Measurements from ENCODE around the gene LMNA.

LMNA gene

DNA sequence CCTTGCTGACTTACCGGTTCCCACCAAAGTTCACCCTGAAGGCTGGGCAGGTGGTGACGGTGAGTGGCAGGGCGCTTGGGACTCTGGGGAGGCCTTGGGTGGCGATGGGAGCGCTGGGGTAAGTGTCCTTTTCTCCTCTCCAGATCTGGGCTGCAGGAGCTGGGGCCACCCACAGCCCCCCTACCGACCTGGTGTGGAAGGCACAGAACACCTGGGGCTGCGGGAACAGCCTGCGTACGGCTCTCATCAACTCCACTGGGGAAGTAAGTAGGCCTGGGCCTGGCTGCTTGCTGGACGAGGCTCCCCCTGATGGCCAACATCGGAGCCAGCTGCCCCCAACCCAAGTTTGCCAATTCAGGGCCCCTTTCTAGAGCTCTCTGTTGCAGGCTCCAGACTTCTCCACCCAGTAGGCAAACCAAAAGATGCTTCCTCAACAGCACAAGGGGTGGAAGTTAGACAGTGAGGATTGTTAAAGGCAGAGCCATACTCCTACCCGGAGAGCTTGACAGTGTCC is 22.5 kb downstream of the LMNA start:
- H3K27me3 ChIP-seq (ENCODE audit: insufficient read depth, low read length): no peaks in the 10 kb centered on the region
- H3K4me3 ChIP-seq (ENCODE audit: low read length): no peak overlapping the region
- no peaks in the 10 kb centered on the region for H3K9me3 ChIP-seq (ENCODE audit: low read length)
- no peak overlapping the region for H2AFZ ChIP-seq (ENCODE audit: low read depth, low read length)
- no peaks in the 10 kb centered on the region for H3K4me1 ChIP-seq (ENCODE audit: insufficient read depth, low read length)
- peaks cover 71% of the 10 kb centered on the region for H3K36me3 ChIP-seq (ENCODE audit: insufficient read depth, low read length)

DNA sequence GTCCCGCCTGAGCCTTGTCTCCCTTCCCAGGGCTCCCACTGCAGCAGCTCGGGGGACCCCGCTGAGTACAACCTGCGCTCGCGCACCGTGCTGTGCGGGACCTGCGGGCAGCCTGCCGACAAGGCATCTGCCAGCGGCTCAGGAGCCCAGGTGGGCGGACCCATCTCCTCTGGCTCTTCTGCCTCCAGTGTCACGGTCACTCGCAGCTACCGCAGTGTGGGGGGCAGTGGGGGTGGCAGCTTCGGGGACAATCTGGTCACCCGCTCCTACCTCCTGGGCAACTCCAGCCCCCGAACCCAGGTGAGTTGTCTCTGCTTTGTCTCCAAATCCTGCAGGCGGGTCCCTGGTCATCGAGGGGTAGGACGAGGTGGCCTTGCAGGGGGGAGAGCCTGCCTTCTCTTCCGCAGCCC is 24.0 kb downstream of the LMNA start:
- H3K27me3 ChIP-seq (ENCODE audit: insufficient read depth, low read length): no peaks in the 10 kb centered on the region
- no peaks in the 10 kb centered on the region for H3K4me1 ChIP-seq (ENCODE audit: insufficient read depth, low read length)
- H3K9me3 ChIP-seq (ENCODE audit: low read length): no peaks in the 10 kb centered on the region
- H3K36me3 ChIP-seq (ENCODE audit: insufficient read depth, low read length): peaks cover 64% of the 10 kb centered on the region
- H2AFZ ChIP-seq (ENCODE audit: low read depth, low read length): no peak overlapping the region
- H3K4me3 ChIP-seq (ENCODE audit: low read length): no peak overlapping the region

DNA sequence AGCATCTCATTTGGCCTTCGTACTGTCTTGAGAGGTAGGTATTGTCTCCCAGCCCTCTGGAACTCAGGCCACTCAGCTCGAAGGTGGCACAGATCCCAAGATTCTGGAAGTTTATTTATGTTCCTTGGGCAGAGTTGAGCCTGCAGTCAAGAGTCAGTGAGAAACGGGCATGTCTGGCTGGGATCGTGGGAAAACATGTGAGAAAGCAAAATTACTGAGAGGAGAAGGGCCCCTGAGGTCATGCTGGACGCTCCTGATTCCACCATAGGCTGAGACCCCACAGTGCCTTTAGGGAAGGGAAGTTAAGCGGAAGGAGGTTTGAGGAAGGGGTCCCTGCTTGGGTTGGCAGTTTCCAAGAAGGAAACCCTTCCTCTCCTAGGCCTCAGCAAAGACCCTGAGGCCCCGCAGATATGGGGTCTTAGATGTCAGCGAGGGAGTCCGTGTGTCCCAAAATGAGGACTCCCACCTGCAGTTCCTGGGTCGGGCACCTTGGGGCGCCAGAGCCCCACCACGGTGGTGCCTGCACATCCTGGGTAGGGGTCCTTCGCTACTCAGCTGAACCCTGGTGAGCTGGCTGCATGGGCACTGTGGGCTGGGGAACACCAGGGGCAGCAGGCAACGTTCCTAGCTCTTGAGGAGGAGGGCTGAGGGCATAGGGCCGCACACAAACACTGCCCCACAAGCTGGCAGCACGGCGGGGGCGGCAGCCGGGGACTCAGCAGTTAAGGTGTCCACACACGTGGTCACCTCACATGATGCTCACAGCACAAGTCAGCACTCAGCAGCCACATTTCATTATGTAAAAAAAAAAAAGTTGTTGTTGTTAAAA is 26.6 kb downstream of the LMNA start:
- no peaks in the 10 kb centered on the region for H3K27me3 ChIP-seq (ENCODE audit: insufficient read depth, low read length)
- H2AFZ ChIP-seq (ENCODE audit: low read depth, low read length): no peak overlapping the region
- H3K36me3 ChIP-seq (ENCODE audit: insufficient read depth, low read length): peaks cover 38% of the 10 kb centered on the region
- H3K4me1 ChIP-seq (ENCODE audit: insufficient read depth, low read length): peaks cover under 1% of the 10 kb centered on the region
- H3K9me3 ChIP-seq (ENCODE audit: low read length): no peaks in the 10 kb centered on the region
- no peak overlapping the region for H3K4me3 ChIP-seq (ENCODE audit: low read length)

GRCh38 chr1:156143765-156144489 is 29.4 kb downstream of the LMNA start:
- peaks cover 12% of the 10 kb centered on the region for H3K4me1 ChIP-seq (ENCODE audit: insufficient read depth, low read length)
- no peaks in the 10 kb centered on the region for H3K9me3 ChIP-seq (ENCODE audit: low read length)
- no peak overlapping the region for H2AFZ ChIP-seq (ENCODE audit: low read depth, low read length)
- H3K27me3 ChIP-seq (ENCODE audit: insufficient read depth, low read length): no peaks in the 10 kb centered on the region
- peaks cover 10% of the 10 kb centered on the region for H3K36me3 ChIP-seq (ENCODE audit: insufficient read depth, low read length)
- no peak overlapping the region for H3K4me3 ChIP-seq (ENCODE audit: low read length)

DNA sequence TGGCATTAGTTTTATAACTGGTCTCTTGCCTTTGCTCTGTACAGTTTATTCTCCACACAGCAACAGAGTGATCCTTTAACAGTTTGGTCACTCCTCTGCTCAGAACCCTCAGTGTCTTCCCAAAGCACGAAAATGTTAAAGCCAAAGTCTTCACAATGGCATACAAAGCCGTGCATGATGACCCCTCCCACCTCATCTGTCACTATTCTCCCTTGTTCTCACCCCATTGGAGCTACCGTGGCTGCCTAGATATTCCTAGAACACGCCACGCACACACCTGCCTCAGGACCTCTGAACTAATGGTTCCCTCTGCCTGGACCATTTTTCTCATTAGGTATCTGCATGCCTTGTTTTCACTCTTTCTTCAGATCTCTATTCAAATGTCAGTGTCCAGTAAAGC is 30.2 kb downstream of the LMNA start:
- H3K36me3 ChIP-seq (ENCODE audit: insufficient read depth, low read length): peaks cover 7% of the 10 kb centered on the region
- H3K27me3 ChIP-seq (ENCODE audit: insufficient read depth, low read length): no peaks in the 10 kb centered on the region
- no peak overlapping the region for H3K4me3 ChIP-seq (ENCODE audit: low read length)
- H3K9me3 ChIP-seq (ENCODE audit: low read length): no peaks in the 10 kb centered on the region
- H2AFZ ChIP-seq (ENCODE audit: low read depth, low read length): no peak overlapping the region
- H3K4me1 ChIP-seq (ENCODE audit: insufficient read depth, low read length): peaks cover 15% of the 10 kb centered on the region

DNA sequence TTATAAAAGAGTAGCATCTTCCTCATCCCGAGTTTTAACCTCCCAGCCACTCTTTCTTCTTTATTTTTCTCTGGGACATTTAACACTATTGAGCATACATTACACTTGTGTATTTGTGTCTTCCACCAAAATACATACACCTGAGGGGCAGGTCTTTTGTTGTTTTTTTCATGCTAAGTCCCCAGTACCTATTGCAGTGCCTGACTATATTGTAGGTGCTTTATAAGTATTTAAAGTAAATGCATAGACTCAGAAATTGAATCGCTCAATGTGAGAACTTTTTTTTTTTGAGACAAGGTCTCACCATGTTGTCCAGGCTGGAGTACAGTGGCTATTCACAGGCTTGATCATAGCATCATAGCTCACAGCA is 31.1 kb downstream of the LMNA start:
- Histone ChIP-seq H3K4me3 (ENCODE audit: low read length) (no peak overlapping the region), H2AFZ (ENCODE audit: low read depth, low read length) (no peak overlapping the region), H3K27me3 (ENCODE audit: insufficient read depth, low read length) (no peaks in the 10 kb centered on the region), H3K4me1 (ENCODE audit: insufficient read depth, low read length) (peaks cover 24% of the 10 kb centered on the region), H3K9me3 (ENCODE audit: low read length) (no peaks in the 10 kb centered on the region), H3K36me3 (ENCODE audit: insufficient read depth, low read length) (no peaks in the 10 kb centered on the region)

DNA sequence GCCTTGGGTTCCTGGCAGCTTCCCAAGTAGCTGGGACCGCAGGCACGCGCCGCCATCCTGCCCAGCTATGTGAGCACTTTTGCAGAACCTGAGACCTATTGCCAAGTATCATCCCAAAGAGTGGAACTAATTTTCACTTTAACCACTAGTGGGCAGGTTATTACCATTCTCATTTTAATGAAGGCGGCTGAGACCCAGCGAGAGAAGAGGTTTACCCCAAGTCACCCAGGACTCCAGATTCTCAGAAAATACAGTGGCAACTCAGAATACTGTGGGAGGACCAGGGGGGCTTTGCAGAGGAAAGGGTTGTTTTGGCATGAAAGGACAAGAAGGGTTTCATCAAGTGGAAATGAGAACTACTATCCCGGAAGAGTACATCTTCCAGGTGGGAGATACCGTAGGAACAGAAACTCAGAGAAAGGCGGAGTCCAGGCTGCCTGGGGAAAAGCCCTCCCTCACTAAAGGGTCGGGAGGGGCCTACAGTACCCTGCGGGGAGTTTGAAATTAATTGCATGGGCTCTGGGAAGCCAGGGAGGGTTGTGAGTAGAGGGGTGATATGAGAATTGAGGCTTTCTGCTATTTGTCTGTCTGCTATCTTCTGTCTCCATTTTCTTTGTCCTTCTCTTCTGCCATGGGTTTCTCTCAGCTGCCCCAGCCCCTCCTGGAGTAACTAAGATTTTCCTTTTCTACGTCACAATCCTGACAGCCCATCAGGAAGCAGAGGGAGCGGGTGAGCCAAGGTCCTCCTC is 31.7 kb downstream of the LMNA start:
- no peak overlapping the region for H3K4me3 ChIP-seq (ENCODE audit: low read length)
- H3K9me3 ChIP-seq (ENCODE audit: low read length): no peaks in the 10 kb centered on the region
- peaks cover 30% of the 10 kb centered on the region for H3K4me1 ChIP-seq (ENCODE audit: insufficient read depth, low read length)
- H2AFZ ChIP-seq (ENCODE audit: low read depth, low read length): no peak overlapping the region
- H3K36me3 ChIP-seq (ENCODE audit: insufficient read depth, low read length): no peaks in the 10 kb centered on the region
- no peaks in the 10 kb centered on the region for H3K27me3 ChIP-seq (ENCODE audit: insufficient read depth, low read length)

- Histone ChIP-seq H3K36me3 (ENCODE audit: insufficient read depth, low read length) (no peaks in the 10 kb centered on the region), H3K9me3 (ENCODE audit: low read length) (no peaks in the 10 kb centered on the region), H3K4me3 (ENCODE audit: low read length) (no peak overlapping the region), H2AFZ (ENCODE audit: low read depth, low read length) (no peak overlapping the region), H3K27me3 (ENCODE audit: insufficient read depth, low read length) (no peaks in the 10 kb centered on the region), H3K4me1 (ENCODE audit: insufficient read depth, low read length) (peaks cover 32% of the 10 kb centered on the region)
Observed at GRCh38 chr1:156146769-156147405, 32.4 kb downstream of the LMNA start.

DNA sequence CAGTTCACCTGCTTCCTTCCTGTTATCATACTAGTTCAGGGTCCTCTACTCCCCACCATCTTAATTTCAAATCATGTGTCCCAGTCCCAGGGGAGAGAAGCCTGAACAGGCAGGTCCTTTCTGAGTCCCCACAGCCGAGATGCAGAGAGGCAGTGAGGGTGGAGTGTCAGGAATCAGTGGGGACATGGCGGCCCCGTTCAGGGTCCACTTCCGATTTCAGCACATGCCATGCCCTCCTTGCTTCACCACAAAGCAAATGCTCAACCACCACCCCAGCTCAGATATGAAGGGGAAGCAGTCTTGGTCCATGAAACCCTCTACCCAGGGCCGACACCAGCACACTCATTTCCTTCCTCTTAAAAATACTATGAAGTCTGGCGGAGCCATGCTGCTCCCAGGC is 33.7 kb downstream of the LMNA start:
- H3K27me3 ChIP-seq (ENCODE audit: insufficient read depth, low read length): no peaks in the 10 kb centered on the region
- H3K4me1 ChIP-seq (ENCODE audit: insufficient read depth, low read length): peaks cover 32% of the 10 kb centered on the region
- H2AFZ ChIP-seq (ENCODE audit: low read depth, low read length): no peak overlapping the region
- H3K9me3 ChIP-seq (ENCODE audit: low read length): no peaks in the 10 kb centered on the region
- no peak overlapping the region for H3K4me3 ChIP-seq (ENCODE audit: low read length)
- no peaks in the 10 kb centered on the region for H3K36me3 ChIP-seq (ENCODE audit: insufficient read depth, low read length)

DNA sequence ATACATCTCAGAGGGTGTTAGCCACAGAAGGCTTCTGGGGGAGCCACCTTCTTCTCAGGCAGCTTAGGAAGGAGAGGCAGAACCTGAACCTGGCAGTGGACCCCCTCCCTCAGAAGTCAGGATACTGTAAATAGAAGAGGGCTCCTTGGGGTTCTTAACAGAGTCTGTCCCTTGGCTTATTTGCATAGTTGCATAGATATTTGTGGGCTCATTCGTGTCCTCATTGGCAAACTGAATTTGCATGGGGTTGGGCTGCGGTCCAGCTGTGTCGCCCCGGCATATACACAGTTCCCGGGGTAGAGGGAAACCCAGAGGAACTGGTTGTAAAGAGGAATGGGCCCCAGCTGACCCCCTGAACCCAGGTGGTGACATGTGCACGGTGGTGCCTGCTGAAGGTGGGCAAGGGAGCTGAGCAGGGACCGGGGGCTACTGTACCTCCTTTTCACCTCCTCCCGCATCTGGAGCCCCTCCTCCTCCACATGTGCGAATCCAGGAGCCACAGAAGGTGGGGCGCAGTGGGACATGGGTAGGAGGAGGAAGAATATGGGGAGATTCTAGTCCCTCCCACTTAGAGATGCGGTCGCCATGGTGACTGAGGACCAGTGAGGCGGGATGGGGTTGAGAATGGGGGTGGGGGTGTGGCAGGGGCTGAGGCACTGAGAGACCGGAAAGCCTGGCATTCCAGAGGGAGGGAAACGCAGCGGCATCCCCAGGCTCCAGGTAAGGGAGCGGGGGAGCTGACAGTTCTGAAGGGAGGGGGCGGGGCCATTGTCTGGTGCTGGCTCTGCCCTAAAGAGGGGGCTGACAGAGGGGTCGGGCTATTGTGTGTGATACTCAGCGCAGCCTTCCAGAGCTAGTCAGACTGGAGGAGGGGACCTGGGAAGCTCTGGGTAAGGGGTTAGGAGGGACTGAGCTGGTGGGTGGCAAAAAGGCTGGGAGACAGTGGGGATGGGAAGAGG is 35.1 kb downstream of the LMNA start:
- Histone ChIP-seq H3K4me3 (ENCODE audit: low read length) (no peak overlapping the region), H3K4me1 (ENCODE audit: insufficient read depth, low read length) (peaks cover 32% of the 10 kb centered on the region), H2AFZ (ENCODE audit: low read depth, low read length) (no peak overlapping the region), H3K36me3 (ENCODE audit: insufficient read depth, low read length) (no peaks in the 10 kb centered on the region), H3K27me3 (ENCODE audit: insufficient read depth, low read length) (peaks cover 2% of the 10 kb centered on the region), H3K9me3 (ENCODE audit: low read length) (no peaks in the 10 kb centered on the region)

DNA sequence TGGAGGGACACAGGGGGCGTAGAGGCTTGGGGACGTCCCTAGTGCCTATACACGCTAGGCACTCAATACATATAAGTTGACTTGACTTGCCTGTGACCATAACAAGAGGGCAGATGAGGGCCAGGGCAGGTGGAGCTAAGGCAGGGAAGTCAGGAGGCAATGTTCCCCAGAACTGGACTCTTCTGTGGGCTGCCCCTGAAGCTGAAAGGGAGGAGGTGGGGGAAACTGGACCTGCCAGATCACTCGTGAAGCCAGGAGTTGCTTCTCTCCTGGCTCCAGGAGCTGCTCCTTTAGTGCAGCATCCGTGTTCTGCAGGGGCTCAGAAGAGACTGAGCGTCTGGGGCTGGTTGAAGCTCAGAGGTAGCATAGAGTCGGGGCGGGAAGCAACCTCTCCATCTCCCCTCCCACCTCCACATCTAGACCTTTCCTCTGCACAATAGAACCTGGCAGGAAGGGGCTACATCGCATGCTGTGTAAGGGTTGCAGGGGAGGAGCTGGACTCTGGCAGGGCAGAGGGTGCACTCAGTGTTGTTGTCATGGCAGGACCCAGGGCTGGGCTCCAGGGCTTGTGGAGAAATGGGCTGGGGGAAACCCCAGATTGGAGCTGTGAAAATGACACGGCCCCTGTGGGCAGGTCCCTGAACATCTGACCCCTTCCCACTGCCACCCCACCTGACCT is 36.0 kb downstream of the LMNA start:
- Histone ChIP-seq H3K4me1 (ENCODE audit: insufficient read depth, low read length) (peaks cover 32% of the 10 kb centered on the region), H3K4me3 (ENCODE audit: low read length) (no peak overlapping the region), H2AFZ (ENCODE audit: low read depth, low read length) (no peak overlapping the region), H3K9me3 (ENCODE audit: low read length) (no peaks in the 10 kb centered on the region), H3K36me3 (ENCODE audit: insufficient read depth, low read length) (no peaks in the 10 kb centered on the region), H3K27me3 (ENCODE audit: insufficient read depth, low read length) (peaks cover 7% of the 10 kb centered on the region)
